CD4-positive, alpha-beta T cell treated with Interleukin-1 beta for 1 hour (primary cell): ENCODE data around the gene MXD1.

Source experiments
- DNase-seq, 2 donors: peaks; one replicate each; pipeline ENCODE4 v3.0.0-alpha.2; 2020 to 2022

Gene MXD1

DNA sequence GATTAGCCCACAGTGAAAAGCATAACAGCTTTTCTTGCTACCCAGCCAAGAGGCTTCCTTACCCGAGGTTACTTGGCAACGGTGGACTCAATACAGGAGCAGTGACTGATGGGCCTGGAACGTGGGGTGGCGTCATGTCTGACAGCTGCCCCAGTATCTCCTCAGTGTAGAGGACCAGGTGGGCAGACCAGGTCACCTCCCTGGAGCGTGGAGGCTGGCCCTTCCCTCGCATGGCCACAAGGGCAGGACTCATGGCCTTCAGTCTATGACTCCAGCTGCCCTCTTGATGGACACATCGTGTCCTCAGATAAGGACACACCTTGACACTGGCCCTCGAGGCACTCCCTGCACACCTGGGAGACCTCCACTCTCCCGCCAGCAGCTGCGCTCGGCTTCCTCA, 40.1 kb downstream of the MXD1 start:
- no peak for DNase-seq

DNA sequence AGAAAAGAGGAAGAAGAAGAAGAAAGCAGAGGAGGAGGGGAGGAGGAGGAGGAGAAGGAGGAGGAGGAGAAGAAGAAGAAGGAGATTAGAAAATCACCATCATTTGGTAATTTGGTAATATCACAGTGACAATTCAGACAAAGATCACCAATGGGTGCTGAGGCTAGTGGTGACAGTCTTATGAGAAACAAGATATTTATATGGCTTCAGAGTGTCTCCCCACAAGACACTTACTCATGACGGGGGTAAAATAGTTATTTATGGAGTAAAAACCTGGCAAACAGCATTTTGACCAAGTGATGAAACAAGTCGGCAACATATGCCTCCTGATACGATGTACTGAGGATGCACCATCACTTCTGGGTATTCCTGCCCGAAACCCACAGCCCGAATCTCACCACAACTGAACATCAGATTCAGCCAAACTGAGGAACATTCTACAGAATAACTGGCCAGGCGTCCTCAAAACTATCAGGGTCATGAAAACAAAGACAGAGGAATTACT, 41.6 kb downstream of the MXD1 start:
- DNase-seq = no peak

DNA sequence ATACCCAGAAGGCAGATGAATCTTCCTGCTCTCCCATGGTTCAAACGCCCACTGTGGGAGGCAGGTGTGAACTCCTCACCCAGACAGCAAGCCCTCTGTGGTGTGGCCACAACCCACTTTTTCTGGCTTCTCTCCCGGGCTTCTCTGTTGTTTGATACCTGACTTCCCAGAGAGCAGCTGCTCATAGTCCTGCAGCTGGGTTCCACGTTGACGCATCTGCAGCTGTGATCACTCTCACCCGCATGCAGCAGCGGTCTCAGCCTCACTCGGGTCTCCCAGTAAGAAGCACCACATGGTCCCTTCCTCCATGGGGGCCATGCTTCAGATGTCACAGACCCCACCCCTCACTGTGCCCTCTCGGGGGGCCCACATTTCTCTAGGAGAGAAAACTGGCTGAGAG, 43.1 kb downstream of the MXD1 start:
- no peak for DNase-seq

DNA sequence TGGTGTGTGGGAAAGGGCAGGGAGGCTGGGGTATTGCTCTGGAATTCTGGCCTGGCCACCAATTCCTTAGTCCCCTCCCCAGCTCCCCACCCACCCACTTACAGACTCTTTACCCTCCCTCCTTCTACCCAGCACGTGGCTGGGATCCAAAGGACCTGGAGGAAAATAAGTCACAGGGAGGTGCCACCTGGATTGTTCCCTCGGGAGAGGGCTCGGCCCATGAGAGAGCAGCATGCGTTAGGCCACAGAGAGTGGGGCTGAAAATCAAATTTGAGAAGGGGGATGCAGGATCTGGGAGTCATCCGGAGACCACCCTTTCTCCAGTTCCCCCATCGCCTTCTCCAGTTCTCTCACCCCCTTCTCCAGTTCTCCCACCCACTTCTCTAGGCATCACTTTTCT, 43.6 kb downstream of the MXD1 start:
- DNase-seq = no peak

DNA sequence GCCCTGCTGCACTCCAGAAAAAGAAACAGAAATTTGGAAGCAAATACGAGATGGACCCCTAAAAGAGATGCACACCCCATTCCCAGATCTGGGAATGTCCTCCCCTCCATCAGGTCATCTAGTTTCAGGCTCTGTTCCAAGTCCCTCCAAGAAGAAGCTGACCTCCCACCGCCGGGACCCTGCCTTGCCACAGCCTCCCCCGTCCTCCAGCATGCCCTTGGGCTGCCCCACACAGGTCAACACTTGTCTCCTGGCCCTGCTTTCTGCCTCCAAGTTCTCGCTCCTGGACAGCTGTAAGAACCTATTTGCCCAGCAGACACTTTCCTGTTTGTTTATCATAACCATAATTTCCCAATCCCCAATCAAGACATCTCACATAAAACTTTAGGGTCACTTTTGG, 44.5 kb downstream of the MXD1 start:
- DNase-seq = no peak

DNA sequence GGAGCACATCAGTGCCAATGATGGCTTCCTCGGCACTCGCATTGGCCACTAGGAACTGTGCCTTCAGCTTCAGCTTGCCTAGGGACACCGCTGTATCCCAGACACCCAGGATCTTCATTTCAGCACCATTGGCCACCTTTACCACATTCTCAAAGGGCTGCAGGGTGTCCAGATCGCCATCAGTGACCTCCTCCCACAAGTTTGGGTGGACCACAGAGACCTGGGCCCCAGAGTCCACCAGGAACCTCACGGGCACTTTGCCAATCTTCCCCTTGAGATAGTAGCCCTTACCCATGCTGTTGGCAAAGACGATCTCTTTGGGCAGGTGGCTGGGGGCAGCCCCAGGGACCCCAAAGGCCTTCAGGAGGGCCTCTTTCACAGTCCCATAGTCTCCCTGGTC, 45.9 kb downstream of the MXD1 start:
- DNase-seq = no peak

DNA sequence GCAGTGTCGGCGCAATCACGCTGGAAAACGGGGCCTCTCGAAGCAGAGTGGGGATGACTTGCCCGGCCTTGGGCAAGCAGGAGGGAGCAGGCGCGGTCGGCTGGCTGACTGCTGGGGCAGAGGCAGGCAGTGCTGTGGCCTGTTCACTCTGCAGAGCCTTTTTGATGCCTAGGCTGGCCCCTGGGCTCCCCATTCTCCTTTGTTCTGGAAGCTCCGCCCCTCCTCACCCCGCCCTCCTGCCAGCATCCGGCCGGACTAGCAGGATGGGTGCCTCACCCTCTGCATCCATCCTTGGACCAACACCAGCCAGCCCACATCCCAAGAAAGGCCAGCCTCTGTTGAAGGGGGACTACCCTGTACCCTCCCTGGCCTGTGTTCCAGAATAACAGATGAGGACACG, 46.6 kb downstream of the MXD1 start, which contains the start of gene ASPRV1:
Gene ASPRV1, minus strand, starts transcription at position 136 of the 400 bp plus-strand sequence. CDS start 195 bp downstream, outside the sequence.
- DNase-seq = no peak

DNA sequence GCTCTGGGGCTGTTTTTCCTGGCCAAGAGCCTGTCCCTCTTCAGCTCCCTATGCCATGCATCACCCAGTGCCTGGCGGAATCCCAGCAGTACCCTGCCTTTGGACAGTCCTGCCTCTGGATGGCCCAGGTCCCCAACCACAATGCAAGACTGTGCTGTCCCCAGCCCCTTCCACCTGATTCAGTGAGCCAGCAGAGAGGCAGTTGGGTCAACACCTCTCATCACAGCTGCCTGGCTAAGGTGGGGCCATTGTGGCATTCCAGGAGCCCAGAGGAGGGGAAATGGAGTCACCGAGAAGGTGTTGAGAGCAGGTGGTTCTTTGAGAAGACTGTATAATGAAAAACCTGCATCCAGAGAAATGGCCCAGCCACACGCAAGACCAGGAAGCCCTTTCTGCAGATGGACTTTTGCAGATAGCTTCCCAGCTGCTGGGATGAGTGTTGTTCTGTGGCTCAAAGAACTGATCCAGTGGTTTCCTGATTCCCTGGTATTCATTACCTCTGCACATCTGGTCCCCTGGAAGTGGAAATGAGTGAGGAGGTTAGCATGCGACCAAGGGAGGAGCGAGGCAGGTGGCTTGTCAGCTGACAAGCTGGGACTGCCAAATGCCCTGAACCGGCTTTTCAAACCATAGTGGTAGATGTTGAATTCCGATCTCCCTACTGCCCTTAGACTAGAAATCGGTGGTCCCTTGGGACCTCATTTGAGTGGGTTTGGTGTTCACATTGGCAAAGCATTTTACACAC, 48.2 kb downstream of the MXD1 start:
- DNase-seq = no peak

DNA sequence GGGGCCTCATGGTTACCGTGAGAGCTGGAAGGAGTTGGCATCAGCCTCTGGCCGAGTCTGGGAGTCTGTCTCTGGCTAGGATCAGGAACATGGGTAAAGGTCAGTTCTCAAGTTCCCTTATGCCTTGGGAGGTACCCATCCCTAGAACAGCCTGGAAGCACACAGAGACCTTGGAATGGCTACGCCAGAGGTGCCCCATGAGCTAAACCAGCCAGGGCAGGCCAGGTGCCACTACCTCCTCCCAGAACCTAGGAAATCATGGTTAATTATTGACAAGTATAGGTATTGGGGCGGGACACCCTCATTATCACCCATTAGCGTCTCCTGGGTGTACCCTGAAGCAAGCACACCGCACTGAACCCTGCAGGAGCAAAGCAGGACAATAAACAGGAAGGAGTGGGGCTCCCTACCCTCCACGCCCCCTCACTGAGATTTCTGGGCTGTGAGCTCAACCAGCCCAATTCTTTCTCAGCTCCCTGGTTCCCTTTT, 49.5 kb downstream of the MXD1 start:
- DNase-seq = no peak

DNA sequence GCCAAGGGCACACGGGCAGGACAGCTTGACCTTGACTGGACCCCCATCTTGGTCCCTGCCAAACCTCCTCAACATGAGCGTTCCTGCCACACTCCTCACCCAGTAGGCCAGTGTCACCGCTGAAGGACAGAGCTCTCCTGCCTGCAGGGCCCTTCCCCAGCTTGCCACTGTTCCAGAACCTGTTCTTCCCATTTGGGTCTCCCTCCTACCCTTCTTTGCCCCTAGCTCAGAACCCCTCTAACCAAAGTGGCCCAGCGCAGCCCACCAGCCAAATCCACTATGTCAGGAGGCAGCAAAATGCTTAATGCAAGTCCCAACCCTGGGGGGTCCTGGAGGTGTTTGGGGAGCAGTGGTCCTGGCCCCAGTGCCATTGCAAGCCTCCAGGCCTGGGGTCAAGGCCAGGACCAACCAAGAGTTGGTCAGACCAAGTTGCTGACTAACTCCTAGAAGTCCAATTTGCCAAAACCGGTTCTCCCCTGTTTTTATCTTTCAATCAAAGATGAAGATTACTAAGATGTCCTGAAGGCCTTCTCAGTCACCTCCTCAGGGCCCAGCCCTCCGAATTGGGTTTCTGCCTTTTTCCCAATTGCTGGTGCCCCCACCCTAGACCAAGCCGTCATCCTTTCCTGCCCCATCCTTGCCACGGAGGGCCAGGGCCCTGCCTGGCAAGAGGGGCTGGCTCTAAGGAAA, 51.0 kb downstream of the MXD1 start:
- no peak for DNase-seq

DNA sequence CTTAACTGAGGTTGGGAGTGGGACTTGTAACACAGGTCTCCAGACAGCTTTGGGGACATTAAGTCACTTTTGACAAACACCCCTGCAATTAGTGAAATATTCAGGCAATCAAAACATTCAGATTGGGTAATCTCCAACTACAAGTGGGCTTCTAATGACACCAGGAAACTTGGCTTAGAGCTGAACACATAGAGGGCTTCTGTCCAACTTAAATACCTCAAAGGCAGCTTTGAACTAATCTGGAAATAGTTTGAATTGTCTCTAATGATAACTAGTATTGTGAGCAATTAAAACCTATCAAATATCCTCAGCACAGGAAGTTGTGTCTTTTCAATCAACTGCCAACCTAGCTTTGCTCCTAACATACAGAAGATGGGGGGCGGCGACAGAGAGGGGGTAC, 51.6 kb downstream of the MXD1 start:
- no peak for DNase-seq

DNA sequence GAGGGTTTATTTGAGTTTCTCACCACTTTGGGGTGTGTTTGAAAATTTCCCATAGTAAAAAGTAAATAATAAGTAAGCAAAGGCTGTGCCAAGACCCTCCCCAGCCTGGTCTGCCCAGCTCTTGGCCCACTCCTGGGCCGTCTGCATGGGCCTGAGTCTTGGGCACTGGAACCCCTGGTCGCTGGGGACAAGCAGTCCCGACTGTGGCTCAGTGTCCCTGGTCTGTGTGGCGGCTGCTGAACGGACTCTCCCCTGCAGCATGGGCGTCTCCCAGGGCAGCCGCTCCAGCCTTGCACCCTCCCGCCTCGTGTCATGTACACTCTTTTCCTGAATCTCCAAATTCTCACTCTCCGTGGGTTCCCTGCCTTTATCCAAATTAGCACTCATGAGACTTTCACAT, 53.7 kb downstream of the MXD1 start:
- no peak for DNase-seq

DNA sequence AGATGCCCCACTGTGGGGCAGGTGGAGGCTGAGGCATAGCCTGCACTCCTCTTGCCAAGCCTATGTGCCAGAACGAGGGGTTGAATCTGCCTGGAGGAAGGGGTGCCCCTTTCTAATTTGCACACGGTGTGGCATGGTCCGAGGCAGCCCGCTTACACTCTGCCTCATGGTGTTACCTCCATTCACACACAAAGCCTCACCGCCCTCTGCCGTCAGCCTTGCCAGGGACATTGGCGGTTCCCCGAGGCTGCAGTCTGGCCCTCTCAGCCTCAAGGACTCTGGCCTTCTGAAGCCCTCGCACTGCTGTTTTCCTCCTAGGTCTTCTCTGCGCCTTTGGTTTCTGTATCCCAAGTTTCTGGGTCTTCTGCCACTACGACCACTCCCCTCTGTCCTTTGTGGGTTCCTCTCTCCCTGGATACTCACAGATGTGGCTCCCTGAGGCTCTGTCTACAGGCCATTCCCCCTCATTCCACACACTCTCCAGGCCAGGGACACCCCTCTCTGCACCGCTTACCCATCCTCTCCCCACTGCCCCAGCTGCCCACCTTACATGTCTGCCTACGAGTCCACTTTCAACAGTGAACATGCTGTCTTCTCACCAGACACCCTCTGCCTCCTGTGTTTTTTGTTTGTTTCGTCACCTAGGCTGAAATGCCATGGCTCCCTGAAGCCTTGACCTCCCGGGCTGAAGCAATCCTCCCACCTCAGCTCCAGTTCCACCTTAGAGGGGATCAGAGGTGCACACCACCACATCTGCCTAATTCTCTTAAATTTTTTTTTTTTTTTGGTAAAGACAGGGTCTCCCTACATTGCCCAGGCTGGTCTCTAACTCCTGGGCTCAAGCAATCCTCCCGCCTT, 54.4 kb downstream of the MXD1 start:
- no peak for DNase-seq

DNA sequence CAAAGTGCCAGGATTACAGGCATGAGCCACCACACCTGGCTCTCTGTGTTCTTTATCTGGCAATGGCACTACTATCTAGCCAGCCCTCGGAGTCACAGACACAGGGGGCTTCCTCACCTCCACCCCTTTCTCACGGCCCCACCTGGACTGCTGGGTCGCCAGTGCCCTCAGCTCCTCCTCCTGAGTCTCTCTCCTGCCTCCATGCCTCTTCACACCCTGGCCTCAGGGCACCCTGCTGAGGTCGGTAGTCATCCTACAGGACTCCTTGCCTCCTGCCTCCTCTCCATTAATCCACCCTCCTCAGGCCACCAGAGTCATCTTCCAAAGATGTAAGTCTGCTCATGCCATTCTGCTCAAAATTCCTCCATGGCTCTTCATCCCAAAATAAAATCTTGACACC, 55.1 kb downstream of the MXD1 start:
- no peak for DNase-seq

DNA sequence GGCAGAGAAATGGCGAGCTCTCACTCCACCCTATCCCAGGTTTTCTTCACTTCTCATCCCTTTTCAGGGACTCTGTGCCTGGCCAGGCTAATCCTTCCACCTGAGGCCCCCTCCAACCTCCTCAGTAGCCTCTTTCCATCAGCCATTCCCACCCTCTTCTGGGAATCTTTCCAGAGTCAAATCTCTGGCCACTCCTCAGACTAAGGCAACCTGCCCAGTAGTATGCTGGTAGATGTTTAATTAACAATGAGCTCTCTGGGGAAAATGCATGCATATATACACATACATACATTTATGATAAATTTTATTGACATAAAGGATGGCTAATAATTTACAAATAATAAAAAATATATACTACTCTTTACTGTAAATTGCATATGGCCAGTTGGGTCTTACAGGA, 57.9 kb downstream of the MXD1 start:
- no peak for DNase-seq

DNA sequence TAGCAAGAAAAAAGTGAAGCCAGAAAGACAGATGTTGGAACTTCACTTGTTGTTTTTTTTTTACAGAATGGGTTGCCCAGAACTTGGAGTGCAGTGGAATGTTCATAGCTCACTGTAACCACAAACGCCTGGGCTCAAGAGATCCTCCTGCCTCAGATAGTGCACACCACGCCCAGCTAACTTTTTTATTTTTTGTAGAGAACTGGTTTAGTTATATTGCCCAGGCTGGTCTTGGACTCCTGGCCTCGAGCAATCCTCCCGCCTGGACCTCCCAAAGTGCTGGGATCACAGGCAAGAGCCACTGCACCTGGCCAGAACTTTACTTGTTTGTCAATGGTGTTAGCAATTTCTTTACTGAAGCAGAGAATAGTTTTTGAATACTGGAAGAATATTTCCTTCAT, 58.4 kb downstream of the MXD1 start:
- DNase-seq = no peak

DNA sequence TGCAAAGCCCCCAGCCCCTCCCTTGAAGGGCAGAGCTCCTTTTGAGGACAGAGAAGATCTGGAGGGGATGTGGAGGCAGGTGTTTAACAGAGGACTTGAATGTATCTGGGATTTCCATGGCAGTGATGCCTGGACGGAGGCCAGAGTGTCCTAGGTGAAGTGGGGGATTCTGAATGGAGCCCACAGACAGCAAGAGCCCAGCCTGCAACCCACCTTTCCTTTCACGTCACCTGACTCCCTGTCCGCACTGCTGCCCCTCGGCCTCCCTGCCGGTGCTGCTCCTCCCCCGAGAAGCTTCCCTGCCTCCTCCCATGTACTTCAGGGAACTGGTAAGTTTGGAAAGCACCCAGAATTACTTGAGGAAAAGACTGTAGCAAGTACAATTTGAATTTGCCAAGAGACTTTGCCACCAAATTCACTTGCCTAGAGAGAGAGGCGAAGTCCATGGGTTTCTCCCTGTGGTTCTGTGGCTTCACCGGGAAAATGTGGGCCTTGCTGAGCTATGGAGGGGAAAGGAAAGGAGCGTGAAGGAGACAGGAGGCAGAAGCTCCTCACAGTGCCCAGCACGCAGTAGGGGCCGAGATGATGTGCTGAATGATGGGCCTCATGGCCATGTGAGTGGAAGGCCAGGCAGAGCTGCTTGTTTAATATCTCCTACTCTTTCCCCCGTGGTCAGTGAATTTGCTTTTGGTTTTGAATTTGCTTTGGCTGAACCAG, 60.4 kb downstream of the MXD1 start:
- no peak for DNase-seq

DNA sequence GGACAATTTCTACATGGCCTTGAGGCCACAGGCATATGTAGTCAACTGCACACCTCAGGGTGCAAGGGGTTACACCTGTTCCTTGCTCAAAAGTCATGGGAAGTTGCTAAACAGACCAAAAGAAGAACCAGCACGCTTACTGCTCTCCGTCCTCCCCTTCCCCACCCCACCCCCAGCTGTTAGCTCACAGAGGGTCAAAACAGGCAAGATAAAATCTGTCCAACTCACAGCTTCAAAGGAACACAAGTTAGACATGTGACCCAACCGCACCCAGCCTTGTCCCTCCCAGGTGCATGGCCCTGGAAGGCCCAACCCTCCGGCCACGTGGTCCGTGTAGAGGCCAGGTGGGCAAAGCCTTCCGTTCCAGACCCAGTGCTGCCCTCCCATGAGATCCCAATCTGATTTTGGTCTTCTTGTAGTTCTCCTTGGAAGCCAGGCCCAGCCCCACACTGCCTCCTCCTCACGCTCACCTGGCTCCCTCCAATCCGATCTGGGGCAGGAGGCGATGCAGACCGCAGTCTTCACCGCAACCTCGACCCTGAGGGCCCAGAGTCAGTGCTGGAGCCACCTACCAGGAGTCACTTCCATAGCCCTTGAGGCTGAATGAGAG, 61.0 kb downstream of the MXD1 start:
- DNase-seq = peak in 1 of 2 donors; percentile 37

DNA sequence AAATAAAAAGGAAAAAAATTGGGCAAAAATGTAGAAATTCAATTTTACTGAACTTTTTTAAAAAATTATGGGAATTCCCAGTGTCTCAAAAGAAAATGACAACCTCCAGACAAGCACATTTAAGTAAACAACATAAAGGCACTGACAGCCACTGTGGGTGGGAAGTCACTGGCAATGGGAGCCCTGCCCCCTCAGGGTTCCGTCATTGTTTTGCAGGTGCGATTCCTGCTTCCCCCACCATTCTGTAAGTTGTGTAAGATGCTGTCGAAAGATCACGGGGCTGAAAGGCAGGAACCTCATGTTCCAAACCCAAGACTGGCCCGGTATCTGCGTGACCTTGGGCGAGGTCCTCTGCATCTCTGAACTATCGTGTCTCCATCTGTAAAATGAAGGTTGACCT, 62.3 kb downstream of the MXD1 start:
- peak in 1 of 2 donors; percentile 28 for DNase-seq

DNA sequence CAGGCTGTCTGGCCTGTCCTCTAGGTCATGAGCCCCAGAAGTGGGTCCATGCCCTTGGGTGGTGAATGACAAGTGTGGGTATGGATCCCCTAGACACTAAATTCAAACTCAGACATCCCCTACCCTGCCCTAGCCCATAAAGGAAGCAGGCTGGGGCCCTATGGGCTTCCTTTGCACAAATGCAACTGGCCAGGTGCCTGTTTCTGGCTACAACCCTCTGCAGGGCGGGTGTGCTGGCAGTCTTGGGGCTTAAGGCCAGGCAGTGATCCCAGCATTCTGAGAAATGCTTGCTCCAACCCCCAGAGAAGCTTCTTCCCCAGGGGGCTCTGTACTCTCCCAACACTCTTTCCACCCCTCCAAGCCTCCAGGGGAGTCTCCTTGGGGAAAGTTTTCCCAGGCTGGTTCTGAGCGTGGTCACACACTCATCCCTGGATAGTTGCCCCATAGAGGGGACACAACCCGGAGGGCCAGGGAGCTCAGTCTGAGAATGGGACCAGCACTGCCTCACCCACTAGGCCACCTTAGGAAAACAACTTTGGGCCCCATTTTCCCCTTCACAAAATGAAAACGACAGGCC, 63.1 kb downstream of the MXD1 start:
- DNase-seq = no peak

DNA sequence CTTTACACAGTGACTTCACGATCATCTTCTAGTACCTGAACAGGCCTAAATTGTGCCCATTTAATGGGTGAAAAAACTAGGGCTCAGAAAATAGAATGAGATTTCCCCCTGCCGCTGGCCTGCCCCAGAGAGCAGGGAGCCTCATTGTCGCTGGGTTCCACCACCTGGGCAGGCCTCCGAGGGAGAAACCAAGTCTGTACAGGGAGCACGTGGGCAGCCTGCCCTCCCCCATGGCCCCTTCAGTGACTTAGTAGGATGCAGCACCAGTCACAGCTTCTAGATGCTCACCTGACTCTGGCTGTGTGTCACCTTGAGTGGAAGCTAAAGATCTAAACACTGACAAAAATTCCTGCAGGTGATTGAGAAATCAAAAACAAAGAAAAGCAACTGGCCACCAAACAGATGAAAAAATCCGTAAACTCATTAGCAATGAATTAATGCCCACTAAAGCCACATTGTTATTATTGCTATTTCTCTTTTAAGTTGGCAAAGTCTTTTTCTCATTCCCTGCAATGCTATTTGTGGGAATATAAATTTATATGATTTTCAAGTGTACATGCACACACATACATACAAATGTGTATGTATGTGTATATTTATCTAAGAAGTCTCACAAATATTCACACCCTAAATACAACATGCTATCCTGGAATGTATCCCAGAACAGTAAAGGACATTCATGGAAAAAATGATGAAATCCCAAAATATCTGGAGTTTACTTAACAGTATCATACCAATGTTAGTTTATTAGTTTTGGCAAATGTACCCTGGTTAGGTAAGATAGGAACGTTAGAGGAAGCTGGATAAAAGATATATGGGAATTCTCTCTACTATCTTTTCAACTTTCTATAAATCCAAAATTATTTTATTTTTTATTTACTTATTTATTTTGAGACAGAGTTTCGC, 65.2 kb downstream of the MXD1 start:
- no peak for DNase-seq
